Activated CD8-positive, alpha-beta memory T cell treated with anti-CD3 and anti-CD28 coated beads for 36 hours (primary cell): ENCODE data around the gene RHBG. TPM values are rescaled to one million over a fixed set of nuclear protein-coding genes. Genes with fewer than 3 reads are reported as not detected.
"Not testable (repeated sequence)": the region's sequence is repeated elsewhere in the genome, so short reads cannot be mapped to it uniquely, and the experiment has no call there.

Experiments used
- CTCF ChIA-PET: fragments of 350-600 bp; sonication (Branson Sonifier 250); formaldehyde crosslinking; loops from one replicate; lab custom pipeline; 2021; ENCODE audit warnings: antibody characterized with exemption; lab: Charles Lee
- POLR2A ChIA-PET: fragments of 350-600 bp; sonication (Branson Sonifier 250); formaldehyde crosslinking; loops from one replicate; lab custom pipeline; 2021; ENCODE audit warnings: antibody characterized with exemption; lab: Charles Lee
- total RNA-seq, 2 experiments: library from RNA; stranded (reverse); gene quantifications; one replicate each; pipeline ENCODE4 v1.2.3, GENCODE V29; 2021

The RHBG gene
- total RNA-seq, 2 experiments from 2014 or later: not detected

DNA sequence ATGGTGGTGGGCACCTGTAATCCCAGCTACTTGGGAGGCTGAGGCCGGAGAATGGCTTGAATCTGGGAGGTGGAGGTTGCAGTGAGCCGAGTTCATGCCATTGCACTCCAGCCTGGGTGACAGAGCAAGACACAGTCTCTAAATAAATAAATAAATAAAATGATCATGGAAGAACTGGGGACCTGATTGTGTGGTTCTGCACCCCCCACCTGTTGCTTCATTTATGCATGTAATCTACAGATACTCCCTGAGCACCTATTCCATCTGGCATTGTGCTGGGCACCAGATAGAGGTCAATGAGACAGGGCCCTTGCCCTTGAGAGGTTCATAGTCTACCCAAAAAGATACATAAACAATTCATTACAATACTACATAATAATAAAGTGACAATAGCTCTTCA lies 11.0 kb upstream of the RHBG start:
- ChIA-PET CTCF (interaction anchor here (1.1 to 2.0 kb wide), 3 partner anchors 28 to 123 kb away, joined by 3 to 8 read pairs (median 3); no protein-coding TSS in a partner anchor), POLR2A (no interaction called here)

DNA sequence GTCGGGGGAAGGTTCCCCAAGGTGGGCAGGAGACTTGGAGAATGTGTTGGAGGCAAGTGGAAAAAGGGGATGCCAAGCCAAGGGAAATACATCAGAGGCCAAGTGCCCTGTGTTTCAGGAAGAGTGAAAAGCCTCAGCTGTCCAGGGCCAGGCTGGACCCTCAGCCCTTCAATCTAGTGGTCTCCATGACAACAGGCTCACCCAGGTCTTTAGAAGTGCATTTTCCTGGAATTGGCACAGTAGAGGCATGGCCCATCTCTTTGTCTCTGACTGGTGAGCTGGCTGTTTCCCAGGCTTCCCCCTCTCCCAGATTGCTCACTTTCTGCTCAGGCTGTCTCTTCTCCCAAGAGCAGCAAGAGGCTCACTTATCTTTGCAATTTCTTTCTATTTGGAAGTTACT lies 10.4 kb upstream of the RHBG start:
- CTCF ChIA-PET: interaction anchor here (0.9 to 2.0 kb wide), 4 partner anchors 27 to 122 kb away, joined by 3 to 8 read pairs (median 3); no protein-coding TSS in a partner anchor
- POLR2A ChIA-PET: no interaction called here

DNA sequence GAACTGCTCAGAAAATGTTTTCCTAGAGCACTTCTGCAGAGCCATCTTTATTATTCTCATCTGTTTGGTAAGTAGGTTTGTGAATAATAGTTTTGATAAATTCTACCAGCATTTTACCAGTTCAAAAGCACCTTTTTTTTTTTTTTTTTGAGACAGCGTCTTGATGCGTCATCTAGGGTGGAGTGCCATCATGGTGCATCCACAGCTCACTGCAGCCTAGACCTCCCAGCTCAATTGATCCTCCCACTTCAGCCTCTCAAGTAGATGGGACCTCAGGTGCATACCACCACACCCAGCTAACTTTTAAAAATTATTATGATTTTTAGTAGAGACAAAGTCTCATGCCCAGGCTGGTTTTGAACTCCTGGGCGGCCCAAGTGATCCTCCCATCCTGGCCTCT lies 9.8 kb upstream of the RHBG start:
- ChIA-PET POLR2A (no interaction called here), CTCF (interaction anchor here (0.9 to 2.0 kb wide), 2 partner anchors 27 to 39 kb away, joined by 3 to 8 read pairs; no protein-coding TSS in a partner anchor)

DNA sequence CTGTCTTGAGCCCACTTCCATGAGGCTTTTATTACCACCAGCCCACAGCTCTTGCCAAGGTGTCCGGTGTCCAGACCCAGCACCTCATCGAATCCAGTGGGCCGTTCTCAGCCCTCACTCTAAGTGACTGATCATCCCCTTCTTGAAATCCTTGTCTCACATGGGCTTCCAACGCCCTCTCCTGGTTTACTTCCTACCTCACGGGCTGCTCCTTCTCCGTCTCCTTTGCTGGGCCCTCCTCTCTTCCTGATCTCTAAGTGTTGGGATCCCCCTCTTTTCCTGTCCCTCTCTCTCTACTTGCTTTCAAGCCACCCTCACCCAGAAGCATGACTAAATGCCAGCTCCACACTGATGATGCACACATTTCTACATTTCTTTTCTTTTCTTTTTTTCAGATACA lies 9.0 kb upstream of the RHBG start:
- ChIA-PET POLR2A (no interaction called here), CTCF (interaction anchor here (1.1 kb wide), 1 partner anchor 26 kb away, joined by 3 read pairs; no protein-coding TSS in a partner anchor)

DNA sequence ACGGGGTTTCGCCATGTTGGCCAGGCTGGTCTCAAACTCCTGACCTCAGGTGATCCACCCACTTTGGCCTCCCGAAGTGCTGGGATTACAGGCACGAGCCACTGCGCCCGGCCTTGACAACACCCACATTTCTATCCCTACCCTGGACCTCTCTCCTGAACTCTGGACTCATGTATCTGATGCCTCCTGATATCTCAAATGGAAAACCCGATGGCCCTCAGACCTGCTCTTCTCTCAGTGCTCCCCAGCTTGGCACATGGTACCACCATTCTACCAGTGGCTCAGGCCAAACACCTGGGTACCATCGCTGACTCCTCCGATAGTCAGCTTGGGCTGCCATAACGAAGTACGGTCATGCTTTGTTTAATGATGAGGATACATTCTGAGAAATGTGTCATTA lies 8.5 kb upstream of the RHBG start:
- CTCF ChIA-PET: interaction anchor here (1.1 to 1.4 kb wide), 2 partner anchors 25 to 85 kb away, joined by 3 read pairs; no protein-coding TSS in a partner anchor

DNA sequence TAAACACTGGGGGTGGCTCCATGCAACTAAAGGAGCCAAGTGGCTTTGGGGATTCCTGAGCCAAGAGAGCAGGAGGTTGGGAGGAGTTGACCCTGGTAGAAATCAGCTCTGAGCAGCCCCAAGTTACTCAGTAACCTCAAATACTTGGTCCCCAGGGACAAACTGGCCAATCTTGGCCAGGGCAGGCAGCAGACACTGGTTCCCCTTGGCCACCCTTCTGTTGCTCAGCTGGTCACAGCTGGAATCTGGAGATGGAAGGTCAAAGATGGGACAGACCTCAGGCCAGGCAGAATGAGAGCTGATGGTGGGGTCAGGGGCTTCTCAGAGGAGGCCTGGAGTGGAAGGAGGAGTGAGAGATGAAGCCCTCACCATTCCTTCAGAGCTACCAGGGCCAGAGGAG lies 3.3 kb upstream of the RHBG start:
- POLR2A ChIA-PET: no interaction called here
- CTCF ChIA-PET: interaction anchor here (1.1 to 1.2 kb wide), 2 partner anchors 13 to 115 kb away, joined by 3 to 4 read pairs; no protein-coding TSS in a partner anchor

More for the DNA sequence above, 8.5 kb upstream of the RHBG start:
- POLR2A ChIA-PET: no interaction called here

DNA sequence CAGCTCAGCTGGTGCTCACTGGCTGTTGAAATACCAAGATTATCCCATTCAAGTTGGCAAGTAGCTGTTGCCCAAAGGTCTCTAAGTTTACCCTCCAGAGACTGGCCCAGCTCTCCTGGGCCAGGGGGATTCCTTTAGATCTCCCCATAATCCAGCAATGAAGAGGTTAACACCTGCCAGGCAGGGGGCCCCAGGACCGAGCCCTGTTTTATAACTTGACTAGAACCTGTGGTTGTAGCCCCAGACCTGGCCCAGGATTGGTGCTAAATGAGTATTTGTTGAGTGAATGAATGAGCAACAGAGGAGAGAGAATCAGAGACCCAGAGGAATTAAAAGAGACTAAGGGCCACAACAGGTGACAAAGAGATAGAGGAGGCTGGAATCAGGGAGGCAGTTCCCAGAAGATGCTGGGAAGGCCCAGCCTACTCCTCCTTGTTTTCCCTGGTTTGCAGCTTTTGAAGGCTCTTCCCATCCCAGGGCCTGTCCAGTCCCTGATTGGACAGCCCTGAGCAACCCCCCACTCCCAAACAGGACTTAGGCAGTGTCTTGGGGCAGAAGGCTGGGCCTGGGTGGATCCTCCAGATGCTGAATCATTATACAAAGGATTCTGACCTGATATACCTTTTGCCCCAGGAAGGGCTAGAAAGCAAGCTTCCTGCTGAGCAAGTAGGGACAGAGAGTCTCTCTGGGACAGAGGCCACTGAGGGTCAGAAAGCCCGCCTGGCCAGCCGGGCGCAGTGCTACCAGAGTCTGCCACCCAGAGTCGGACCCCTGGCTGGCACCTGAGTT lies 2.4 kb upstream of the RHBG start:
- ChIA-PET POLR2A (no interaction called here), CTCF (interaction anchor here (1.1 to 1.2 kb wide), 2 partner anchors 14 to 114 kb away, joined by 3 to 4 read pairs; no protein-coding TSS in a partner anchor)

DNA sequence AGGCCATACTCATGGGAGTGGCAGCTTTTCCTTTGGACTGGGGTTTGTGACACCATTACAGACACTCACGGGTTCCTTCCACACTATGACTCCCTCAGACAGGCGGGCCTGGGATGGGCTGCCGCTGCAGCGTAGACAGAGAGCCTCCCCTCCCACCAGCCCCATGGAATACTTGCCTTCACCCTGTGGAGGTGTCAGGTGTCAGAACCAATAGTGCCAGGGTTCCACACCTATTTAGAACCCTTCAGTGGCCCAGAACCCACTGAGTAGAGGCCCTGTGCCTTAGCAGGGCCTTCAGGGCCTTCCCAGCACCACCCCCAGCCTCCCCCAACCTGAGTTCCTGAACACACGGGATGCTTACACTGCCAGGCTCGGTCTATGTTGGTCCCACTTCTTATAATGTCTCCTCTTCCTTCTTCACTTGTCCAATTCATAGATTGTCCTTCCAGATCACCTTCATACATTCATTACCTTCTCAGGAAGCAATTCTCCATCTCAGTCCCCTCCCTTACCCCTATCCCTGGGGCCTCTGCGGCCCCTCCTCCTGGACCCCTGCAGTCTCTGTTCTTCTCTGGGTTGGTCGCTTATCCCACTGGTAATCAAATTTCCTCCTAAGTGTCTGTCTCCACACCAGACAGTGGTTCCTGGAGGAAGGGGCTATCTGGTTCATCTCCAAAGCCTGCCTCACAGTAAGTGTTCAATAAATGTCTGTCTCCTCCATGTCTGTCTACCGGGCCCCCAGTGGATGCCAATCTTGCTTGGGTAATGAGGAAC lies 1.4 kb upstream of the RHBG start:
- POLR2A ChIA-PET: no interaction called here

DNA sequence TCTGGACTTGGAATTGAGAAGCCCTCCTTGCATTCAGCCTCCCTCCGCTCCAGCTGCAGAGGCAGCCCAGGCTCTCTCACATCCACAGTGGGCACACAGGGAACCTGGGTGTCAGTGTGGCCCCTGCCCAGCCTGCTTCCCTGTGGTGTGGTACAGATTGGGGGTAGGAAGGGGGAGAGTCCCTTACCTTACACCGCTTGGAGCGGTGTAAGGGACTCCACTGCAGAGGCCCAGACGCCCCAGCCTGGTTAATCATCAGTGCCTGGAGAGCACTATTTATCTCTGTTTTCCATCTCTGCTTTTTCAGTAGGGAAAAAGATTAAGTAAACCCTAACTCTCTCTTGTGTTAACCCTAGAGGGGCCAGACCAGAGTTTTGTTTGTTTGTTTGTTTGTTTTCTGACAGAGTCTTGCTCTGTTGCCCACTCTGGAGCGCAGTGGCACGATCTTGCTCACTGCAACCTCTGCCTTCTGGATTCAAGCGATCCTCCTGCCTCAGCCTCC lies 803 bp upstream of the RHBG start:
- ChIA-PET POLR2A (no interaction called here), CTCF (no interaction called here)

More for the DNA sequence above, 1.4 kb upstream of the RHBG start:
- CTCF ChIA-PET: no interaction called here

DNA sequence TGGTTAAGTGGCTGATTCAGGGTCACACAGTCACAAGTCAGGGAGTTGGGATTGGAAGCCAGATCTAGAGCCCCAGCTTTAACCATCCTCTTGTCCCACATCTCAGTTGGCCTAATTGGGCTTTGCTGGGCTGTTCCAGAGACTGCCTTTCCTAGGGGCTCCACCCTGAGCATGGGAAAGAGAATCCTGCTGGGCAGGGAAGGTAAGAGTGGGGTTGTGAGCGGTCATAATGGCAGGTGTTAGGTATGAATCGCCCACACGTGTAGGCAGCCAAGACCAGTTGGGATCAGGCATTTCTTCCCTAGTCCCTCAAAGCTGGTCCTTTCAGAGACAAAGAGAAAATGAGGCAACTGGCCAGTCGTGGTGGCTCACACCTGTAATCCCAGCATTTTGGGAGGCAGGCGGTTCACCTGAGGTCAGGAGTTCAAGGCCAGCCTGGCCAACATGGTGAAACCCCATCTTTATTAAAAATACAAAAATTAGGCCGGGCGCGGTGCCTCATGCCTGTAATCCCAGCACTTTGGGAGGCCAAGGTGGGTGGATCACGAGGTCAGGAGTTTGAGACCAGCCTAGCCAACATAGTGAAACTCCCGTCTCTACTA lies 775 bp downstream of the RHBG start:
- POLR2A ChIA-PET: not testable (repeated sequence)
- CTCF ChIA-PET: interaction anchor here (0.7 to 1.0 kb wide), 2 partner anchors 63 to 76 kb away, joined by 3 to 5 read pairs; no protein-coding TSS in a partner anchor

DNA sequence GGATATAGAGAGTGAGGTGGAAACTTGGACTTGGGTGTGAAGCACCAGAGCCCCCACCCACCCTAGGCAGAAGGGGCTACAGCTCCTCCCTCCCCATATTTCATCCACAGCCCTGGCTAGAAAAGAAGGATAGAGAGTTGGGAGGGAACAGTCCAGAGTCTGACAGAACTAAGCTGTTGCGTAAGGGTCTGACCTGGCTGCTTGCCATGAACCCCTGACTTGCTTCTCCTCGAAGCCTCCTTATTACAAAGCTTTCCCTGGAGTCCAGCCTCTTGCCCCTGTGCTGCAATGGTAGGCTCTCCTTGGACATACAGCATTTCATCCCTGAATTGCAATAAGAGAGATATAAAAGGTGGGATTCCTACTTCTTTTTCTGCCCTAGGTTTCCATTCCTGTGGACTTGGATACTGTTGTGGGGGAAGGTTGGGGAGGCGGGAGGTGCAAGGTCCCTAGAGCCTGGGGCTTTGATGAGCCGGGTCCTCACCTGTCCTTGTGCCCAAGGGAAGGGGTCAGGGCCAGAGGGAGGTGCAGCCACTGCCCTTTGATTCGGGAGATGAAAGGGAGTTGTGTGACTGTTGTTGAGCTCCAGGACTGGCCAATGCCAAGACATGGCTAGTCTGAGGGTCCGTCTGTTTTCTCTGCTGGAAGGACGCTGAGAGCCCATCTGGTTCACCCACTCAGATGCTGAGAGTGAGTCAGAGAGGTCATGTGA lies 2.7 kb downstream of the RHBG start:
- ChIA-PET POLR2A (no interaction called here), CTCF (interaction anchor here (0.7 to 2.0 kb wide), 3 partner anchors 14 to 74 kb away, joined by 3 to 12 read pairs (median 7); no protein-coding TSS in a partner anchor)

DNA sequence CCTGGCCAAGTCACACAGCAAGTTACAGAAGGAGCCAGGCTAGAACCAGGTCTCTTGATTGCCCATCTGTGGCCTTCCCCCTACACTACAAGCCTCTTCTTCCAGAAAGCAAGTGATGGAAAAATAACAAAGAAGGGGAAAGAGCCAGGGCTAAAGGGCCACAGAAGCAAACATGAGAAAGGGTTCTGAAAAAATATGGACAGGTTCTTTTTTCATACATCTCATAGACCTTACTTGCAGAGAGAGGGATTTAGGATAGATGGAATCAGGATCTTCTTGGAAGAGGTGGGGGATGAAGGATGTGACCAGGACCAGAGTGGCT lies 3.2 kb downstream of the RHBG start:
- POLR2A ChIA-PET: no interaction called here
- CTCF ChIA-PET: interaction anchor here (0.6 to 2.0 kb wide), 4 partner anchors 13 to 78 kb away, joined by 3 to 12 read pairs (median 5); no protein-coding TSS in a partner anchor

DNA sequence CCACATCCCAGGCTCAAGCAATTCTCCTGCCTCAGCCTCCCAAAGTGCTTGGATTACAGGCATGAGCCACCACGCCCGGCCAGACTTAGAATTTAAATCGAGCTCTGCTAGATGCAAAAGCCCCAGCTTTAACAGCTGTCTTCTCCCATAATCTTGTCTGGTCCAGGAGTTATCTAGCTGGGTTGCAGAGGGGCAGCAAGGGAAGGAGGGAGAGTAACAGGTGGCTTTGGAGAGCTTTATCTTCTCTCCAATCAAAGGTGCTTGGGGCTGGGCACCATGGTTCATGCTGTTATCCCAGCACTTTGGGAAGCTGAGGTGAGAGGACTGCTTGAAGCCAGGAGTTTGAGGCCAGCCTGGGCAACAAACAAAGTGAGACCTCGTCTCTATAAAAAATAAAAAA lies 3.9 kb downstream of the RHBG start:
- ChIA-PET CTCF (interaction anchor here (0.6 to 1.7 kb wide), 2 partner anchors 13 to 77 kb away, joined by 3 to 7 read pairs; no protein-coding TSS in a partner anchor), POLR2A (no interaction called here)

DNA sequence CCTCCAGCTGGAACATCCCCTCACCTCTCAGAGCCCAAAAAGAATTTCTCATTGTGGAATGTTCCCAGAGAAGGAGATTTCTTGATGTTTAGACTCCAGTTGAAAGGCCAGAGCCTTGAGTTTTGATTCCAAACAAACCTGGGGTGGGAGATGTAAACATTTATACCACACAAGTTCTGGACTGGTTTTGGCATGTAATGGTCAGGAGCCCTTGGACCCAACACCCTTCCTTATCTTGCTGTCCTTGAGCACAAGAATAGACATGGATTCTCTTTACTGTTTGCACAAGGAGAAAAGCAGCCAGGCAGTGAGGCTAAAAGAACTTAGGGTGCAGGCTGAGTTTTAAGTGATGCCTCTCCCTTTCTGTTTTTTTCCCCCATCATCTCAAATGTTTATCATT lies 4.5 kb downstream of the RHBG start:
- CTCF ChIA-PET: interaction anchor here (1.7 kb wide), 1 partner anchor 12 kb away, joined by 7 read pairs; no protein-coding TSS in a partner anchor

DNA sequence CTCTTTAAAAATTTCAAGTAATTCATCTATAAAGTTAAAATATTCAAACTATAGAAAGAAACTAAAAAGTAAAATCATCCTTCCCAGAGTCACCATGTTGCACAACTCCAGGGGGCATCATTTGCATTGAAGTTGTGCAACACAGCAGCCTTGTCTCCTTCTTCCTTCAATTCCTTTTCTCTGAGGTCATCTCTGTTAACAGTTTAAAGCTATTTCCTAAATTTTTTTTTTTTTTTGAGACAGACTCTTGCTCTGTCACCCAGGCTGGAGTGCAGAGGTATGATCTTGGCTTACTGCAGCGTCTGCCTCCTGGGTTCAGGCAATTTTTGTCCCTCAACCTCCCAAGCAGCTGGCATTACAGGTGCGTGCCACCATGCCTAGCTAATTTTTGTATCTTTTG lies 7.1 kb downstream of the RHBG start:
- ChIA-PET POLR2A (no interaction called here), CTCF (no interaction called here)

More for the DNA sequence above, 4.5 kb downstream of the RHBG start:
- POLR2A ChIA-PET: no interaction called here

DNA sequence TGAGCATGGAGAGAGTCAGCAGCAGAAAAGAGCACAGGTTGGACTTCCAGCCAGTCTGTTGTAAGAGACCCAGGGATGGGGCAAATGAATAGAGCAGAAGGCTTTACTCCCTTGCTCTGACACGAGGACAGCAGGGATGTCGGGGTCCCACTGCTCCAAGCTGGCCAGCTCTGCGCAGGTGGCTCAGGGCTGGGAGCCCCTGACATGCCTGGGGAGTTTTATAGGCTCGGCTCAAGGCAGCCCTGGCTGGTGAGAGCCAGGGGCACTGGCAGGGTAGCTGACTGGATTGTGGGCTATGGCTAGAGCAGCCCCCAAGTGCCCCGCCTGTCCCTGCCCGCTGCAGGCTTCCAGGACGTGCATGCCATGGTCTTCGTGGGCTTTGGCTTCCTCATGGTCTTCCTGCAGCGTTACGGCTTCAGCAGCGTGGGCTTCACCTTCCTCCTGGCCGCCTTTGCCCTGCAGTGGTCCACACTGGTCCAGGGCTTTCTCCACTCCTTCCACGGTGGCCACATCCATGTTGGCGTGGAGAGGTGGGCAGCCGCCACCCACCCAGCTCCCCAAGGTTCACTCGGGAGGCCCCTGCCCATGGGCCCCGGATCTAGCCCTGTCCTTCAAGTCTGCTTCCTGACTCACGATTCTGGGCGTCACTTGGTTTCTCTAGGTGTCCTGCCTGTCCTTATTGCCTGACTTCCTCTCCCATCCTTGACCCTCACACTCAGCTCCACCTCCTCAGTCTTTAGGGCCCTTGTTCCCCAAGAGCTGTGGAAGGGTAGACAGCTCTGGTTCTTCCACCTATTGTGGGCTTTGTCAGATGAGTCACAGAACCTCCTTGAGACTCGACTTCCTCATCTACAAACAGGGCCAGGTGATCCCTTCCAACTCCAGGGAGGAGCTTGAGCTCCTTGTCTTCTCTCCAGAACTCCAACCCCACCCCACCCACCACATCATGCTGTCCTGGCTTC lies 8.2 kb downstream of the RHBG start:
- ChIA-PET POLR2A (interaction anchor here (0.5 kb wide), 1 partner anchor 106 kb away, joined by 3 read pairs; no protein-coding TSS in a partner anchor), CTCF (interaction anchor here (0.9 to 3.1 kb wide), 3 partner anchors 9 to 68 kb away, joined by 4 to 9 read pairs (median 5); no protein-coding TSS in a partner anchor)

DNA sequence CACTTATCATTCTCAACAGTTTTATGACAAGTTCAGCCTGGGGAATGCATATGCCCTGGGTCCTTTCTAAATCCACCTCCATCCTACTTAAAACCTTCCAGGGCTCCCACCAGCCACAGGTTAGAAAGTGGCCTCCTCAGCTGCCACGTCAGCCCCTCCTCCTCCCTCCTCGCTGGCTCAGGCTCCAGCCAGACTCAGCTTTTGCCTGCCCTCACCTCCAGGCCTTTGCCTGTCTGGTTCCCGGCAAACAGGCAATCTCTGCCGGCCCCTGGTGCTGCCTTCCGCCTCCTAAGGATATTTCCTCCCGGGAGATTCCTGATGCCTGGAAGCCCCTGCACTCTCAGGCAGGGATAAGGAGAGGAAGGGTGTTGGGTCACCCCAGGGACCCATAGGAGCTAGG lies 9.5 kb downstream of the RHBG start:
- ChIA-PET POLR2A (interaction anchor here (0.6 kb wide), 1 partner anchor 41 kb away, joined by 4 read pairs; the partner anchor contains the start of gene CCT3), CTCF (interaction anchor here (0.5 to 3.1 kb wide), 3 partner anchors 16 to 107 kb away, joined by 3 to 9 read pairs (median 5); no protein-coding TSS in a partner anchor)
